PC-3 (cell line): Measurements from ENCODE around the gene ANKS6. TPM values are rescaled to one million over a fixed set of nuclear protein-coding genes. Genes with fewer than 3 reads are reported as not detected.

Experiments used
- ATAC-seq: fragments of 200-7000 bp; cut with Tn5 transposase; 2 replicates; pipeline ENCODE4 v1.9.1; 2020; ENCODE audit warnings: mild to moderate bottlenecking, moderate library complexity
- BruUV-seq: library from RNA; stranded (reverse); fragments of 400-500 nt; replicated peaks from 2 replicates; lab custom pipeline; 2021; lab: Mats Ljungman, UMichigan
- CTCF ChIA-PET: fragments of 300-600 bp; sonication (Branson Sonifier 250); formaldehyde crosslinking; loops from one replicate; lab custom pipeline; 2022; ENCODE audit warnings: antibody characterized with exemption; lab: Charles Lee
- POLR2A ChIA-PET: fragments of 300-600 bp; sonication (Branson Sonifier 250); formaldehyde crosslinking; loops from one replicate; lab custom pipeline; 2022; ENCODE audit warnings: antibody characterized with exemption; ENCODE audit not compliant: unreplicated experiment; lab: Charles Lee
- DNase-seq: peaks from one replicate; pipeline ENCODE4 v3.0.0-alpha.2; 2015
- H2AFZ ChIP-seq: fragments of 300-600 bp; sonication (generic); 2 replicates; pipeline ENCODE4 v1.6.0; 2016; ENCODE audit warnings: antibody characterized with exemption, low read length
- H3F3A ChIP-seq: fragments of 300-600 bp; sonication (generic); one replicate; pipeline ENCODE4 v1.6.0; 2017; ENCODE audit warnings: antibody characterized with exemption, low read length, control low read depth, mild to moderate bottlenecking; ENCODE audit not compliant: unreplicated experiment
- H3K27ac ChIP-seq: fragments of 300-600 bp; sonication (generic); 2 replicates; pipeline ENCODE4 v1.5.1; 2016; ENCODE audit warnings: mild to moderate bottlenecking, low read length
- H3K27me3 ChIP-seq: fragments of 300-600 bp; sonication (generic); 2 replicates; pipeline ENCODE4 v1.6.1; 2016; ENCODE audit warnings: low read length, mixed read lengths
- H3K36me3 ChIP-seq: fragments of 300-600 bp; sonication (generic); 2 replicates; pipeline ENCODE4 v1.6.1; 2016; ENCODE audit warnings: low read depth, mixed run types, low read length, mixed read lengths
- H3K4me1 ChIP-seq: fragments of 300-600 bp; sonication (generic); 2 replicates; pipeline ENCODE4 v1.5.1; 2016; ENCODE audit warnings: low read length; ENCODE audit not compliant: insufficient read depth
- H3K4me2 ChIP-seq: fragments of 300-600 bp; sonication (generic); 2 replicates; pipeline ENCODE4 v1.6.0; 2016; ENCODE audit warnings: low read length
- H3K4me3 ChIP-seq: fragments of 300-600 bp; sonication (generic); 2 replicates; pipeline ENCODE4 v1.5.1; 2016; ENCODE audit warnings: mild to moderate bottlenecking, low read length, mixed read lengths
- H3K79me2 ChIP-seq: fragments of 300-600 bp; sonication (generic); 2 replicates; pipeline ENCODE4 v1.6.1; 2017; ENCODE audit warnings: low read length, mixed read lengths
- H3K9ac ChIP-seq: fragments of 300-600 bp; sonication (generic); 2 replicates; pipeline ENCODE4 v1.6.0; 2016; ENCODE audit warnings: mild to moderate bottlenecking, low read length
- H3K9me2 ChIP-seq: fragments of 300-600 bp; sonication (generic); replicated peaks from 2 replicates; pipeline ENCODE4 v1.6.1; 2016; ENCODE audit warnings: mixed run types, low read length, mixed read lengths
- H3K9me3 ChIP-seq: fragments of 300-600 bp; sonication (generic); 2 replicates; pipeline ENCODE4 v1.6.1; 2016; ENCODE audit warnings: low read length, mixed read lengths
- H4K20me1 ChIP-seq: fragments of 300-600 bp; sonication (generic); 2 replicates; pipeline ENCODE4 v1.6.1; 2016; ENCODE audit warnings: low read length, mixed read lengths
- EZH2 ChIP-seq: fragments of 300-600 bp; sonication (generic); IDR thresholded peaks from one replicate; pipeline ENCODE4 v1.6.1; 2017; ENCODE audit warnings: antibody characterized with exemption, mild to moderate bottlenecking, low read length; ENCODE audit not compliant: unreplicated experiment
- EZH2phosphoT487 ChIP-seq: fragments of 300-600 bp; sonication (generic); IDR thresholded peaks from 2 replicates; pipeline ENCODE4 v1.6.1; 2018; ENCODE audit warnings: mild to moderate bottlenecking, antibody characterized with exemption, low read length, borderline replicate concordance
- intact Hi-C: fragments of 100-400 bp; cut with micrococcal nuclease; formaldehyde crosslinking; loops from 2 replicates; pipeline ENCODE4 v1.9.0; 2023
- total RNA-seq: library from RNA; depleted of rRNA; stranded (reverse); fragments of >200 nt; gene quantifications from 2 replicates; pipeline ENCODE4 v1.2.3, GENCODE V29; 2014
- TF ChIP-seq, protein P1 (sequence below): fragments of 300-600 bp; sonication (generic); conservative IDR thresholded peaks from 2 replicates; pipeline ENCODE4 v1.5.1; 2017; ENCODE audit warnings: antibody characterized with exemption, low read depth, mild to moderate bottlenecking, low read length

ANKS6 gene
- total RNA-seq, 1 experiment from 2014 or later: 39.7 TPM

DNA sequence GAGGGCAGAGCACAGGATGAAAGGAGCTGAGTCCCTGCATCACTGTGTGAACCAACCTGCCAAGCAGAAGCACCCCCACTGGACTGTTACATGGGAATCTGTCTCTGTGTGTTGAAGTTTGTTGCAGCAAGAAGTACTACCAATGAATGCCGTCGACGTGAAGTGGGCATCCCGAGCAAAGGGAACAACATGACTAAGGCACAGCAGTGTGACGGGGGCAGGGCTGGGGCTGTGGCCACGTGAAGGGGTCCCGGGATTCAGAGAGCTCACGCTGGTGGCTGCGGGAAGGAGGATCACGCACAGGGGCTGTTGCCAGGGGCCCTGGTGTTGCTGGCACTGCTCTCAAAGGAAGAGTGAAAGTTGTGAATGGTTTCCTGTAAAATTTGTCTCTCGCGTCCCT is 60.1 kb downstream of the ANKS6 start:
- Histone ChIP-seq H3K27me3 (no peaks in the 10 kb centered on the region), H3K36me3 (no peaks in the 10 kb centered on the region), H2AFZ (no peak overlapping the region), H3K79me2 (no peaks in the 10 kb centered on the region), H3K9ac (no peak overlapping the region), H4K20me1 (no peaks in the 10 kb centered on the region), H3K9me2 (no peaks in the 10 kb centered on the region), H3K4me3 (no peak overlapping the region), H3K4me1 (no peaks in the 10 kb centered on the region), H3K27ac (no peak overlapping the region), H3F3A (no peaks in the 10 kb centered on the region), H3K9me3 (no peaks in the 10 kb centered on the region), H3K4me2 (no peak overlapping the region)
- intact Hi-C loops: no loop called here
- DNase-seq: no peak
- BruUV-seq: no TSS peak
- ChIA-PET CTCF (no interaction called here), POLR2A (no interaction called here)
- no peak for TF ChIP-seq EZH2phosphoT487
- no peak for TF ChIP-seq EZH2
- TF ChIP-seq, protein P1, sequence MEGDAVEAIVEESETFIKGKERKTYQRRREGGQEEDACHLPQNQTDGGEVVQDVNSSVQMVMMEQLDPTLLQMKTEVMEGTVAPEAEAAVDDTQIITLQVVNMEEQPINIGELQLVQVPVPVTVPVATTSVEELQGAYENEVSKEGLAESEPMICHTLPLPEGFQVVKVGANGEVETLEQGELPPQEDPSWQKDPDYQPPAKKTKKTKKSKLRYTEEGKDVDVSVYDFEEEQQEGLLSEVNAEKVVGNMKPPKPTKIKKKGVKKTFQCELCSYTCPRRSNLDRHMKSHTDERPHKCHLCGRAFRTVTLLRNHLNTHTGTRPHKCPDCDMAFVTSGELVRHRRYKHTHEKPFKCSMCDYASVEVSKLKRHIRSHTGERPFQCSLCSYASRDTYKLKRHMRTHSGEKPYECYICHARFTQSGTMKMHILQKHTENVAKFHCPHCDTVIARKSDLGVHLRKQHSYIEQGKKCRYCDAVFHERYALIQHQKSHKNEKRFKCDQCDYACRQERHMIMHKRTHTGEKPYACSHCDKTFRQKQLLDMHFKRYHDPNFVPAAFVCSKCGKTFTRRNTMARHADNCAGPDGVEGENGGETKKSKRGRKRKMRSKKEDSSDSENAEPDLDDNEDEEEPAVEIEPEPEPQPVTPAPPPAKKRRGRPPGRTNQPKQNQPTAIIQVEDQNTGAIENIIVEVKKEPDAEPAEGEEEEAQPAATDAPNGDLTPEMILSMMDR: no peak
- no peak for ATAC-seq

DNA sequence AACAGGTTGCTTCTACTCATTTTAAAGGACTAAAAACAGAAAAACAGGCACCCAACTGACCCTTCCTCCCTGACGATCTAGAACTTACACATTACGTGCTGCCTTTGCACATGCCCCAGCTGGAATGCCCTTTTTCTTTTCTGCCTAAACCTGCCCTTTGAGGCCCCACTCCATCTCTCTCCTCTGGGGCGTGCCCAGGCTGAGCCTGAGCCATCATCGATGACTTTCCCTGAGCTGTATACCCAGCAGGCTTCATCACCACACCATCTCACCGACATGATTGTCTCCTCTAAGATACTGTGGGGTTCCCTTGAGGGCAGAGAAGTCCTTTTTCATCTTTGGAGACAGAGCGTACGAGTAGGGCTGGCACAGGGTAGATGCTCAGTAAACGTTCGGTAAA is 63.6 kb downstream of the ANKS6 start:
- no peaks in the 10 kb centered on the region for H4K20me1 ChIP-seq
- H2AFZ ChIP-seq: no peak overlapping the region
- no TSS peak for BruUV-seq
- no peak overlapping the region for H3K4me2 ChIP-seq
- DNase-seq (no peak), ATAC-seq (no peak)
- no peaks in the 10 kb centered on the region for H3F3A ChIP-seq
- CTCF ChIA-PET: no interaction called here
- H3K27me3 ChIP-seq: no peaks in the 10 kb centered on the region
- H3K9me2 ChIP-seq: no peaks in the 10 kb centered on the region
- H3K9ac ChIP-seq: no peak overlapping the region
- no peaks in the 10 kb centered on the region for H3K9me3 ChIP-seq
- no peaks in the 10 kb centered on the region for H3K4me1 ChIP-seq
- POLR2A ChIA-PET: no interaction called here
- no peaks in the 10 kb centered on the region for H3K36me3 ChIP-seq
- H3K27ac ChIP-seq: no peak overlapping the region
- H3K79me2 ChIP-seq: no peaks in the 10 kb centered on the region
- H3K4me3 ChIP-seq: no peak overlapping the region
- intact Hi-C loops: no loop called here
- TF ChIP-seq, protein P1: no peak
- TF ChIP-seq EZH2phosphoT487 (no peak), EZH2 (no peak)

- H3K4me1 ChIP-seq: no peaks in the 10 kb centered on the region
- no peak overlapping the region for H2AFZ ChIP-seq
- DNase-seq: no peak
- no peak for TF ChIP-seq EZH2phosphoT487
- TF ChIP-seq, protein P1: no peak
- no peak for TF ChIP-seq EZH2
- H3K79me2 ChIP-seq: no peaks in the 10 kb centered on the region
- no peaks in the 10 kb centered on the region for H3K36me3 ChIP-seq
- no peaks in the 10 kb centered on the region for H3K9me3 ChIP-seq
- no peak overlapping the region for H3K27ac ChIP-seq
- POLR2A ChIA-PET: no interaction called here
- H3K4me2 ChIP-seq: no peak overlapping the region
- CTCF ChIA-PET: no interaction called here
- no peaks in the 10 kb centered on the region for H3K27me3 ChIP-seq
- no peaks in the 10 kb centered on the region for H3F3A ChIP-seq
- no peak for ATAC-seq
- no peaks in the 10 kb centered on the region for H3K9me2 ChIP-seq
- no peak overlapping the region for H3K4me3 ChIP-seq
- H4K20me1 ChIP-seq: no peaks in the 10 kb centered on the region
- H3K9ac ChIP-seq: no peak overlapping the region
- no TSS peak for BruUV-seq
- intact Hi-C loops: no loop called here
Observed at GRCh38 chr9:98732091-98732490, 64.3 kb downstream of the ANKS6 start.
